OCI-LY7 (cell line): ENCODE data around the gene ADGRG4. TPM values are rescaled to one million over a fixed set of nuclear protein-coding genes. Genes with fewer than 3 reads are reported as not detected.

Source experiments
- BruUV-seq: library from RNA; stranded (reverse); fragments of 400-500 nt; replicated peaks from 2 replicates; lab custom pipeline; 2021; lab: Mats Ljungman, UMichigan
- CTCF ChIA-PET: fragments of 300-600 bp; sonication (Branson Sonifier 250); formaldehyde crosslinking; loops from one replicate; lab custom pipeline; 2022; ENCODE audit warnings: antibody characterized with exemption; ENCODE audit not compliant: unreplicated experiment; lab: Charles Lee
- POLR2A ChIA-PET: fragments of 300-600 bp; sonication (Branson Sonifier 250); formaldehyde crosslinking; loops from one replicate; lab custom pipeline; 2022; ENCODE audit warnings: antibody characterized with exemption; lab: Charles Lee
- DNase-seq: peaks from one replicate; pipeline ENCODE4 v3.0.0-alpha.2; 2015; ENCODE audit warnings: low spot score
- H2AFZ ChIP-seq: fragments of 200-600 bp; sonication (generic), shearing (Covaris generic); 2 replicates; pipeline ENCODE4 v1.6.1; 2014; ENCODE audit warnings: mild to moderate bottlenecking, antibody characterized with exemption, low read length, moderate library complexity
- H3K27ac ChIP-seq: fragments of 200-600 bp; sonication (generic); 2 replicates; pipeline ENCODE4 v1.5.1; 2014; ENCODE audit warnings: mixed run types, low read depth, mild to moderate bottlenecking, moderate library complexity, low read length, inconsistent platforms; ENCODE audit not compliant: poor library complexity, severe bottlenecking
- H3K36me3 ChIP-seq: fragments of 200-600 bp; sonication (generic); 2 replicates; pipeline ENCODE4 v1.6.1; 2014; ENCODE audit warnings: mild to moderate bottlenecking, antibody characterized with exemption, low read length, moderate library complexity, mixed read lengths; ENCODE audit not compliant: insufficient read depth
- H3K4me1 ChIP-seq: fragments of 200-600 bp; sonication (generic); 2 replicates; pipeline ENCODE4 v1.5.1; 2014; ENCODE audit warnings: mild to moderate bottlenecking, low read length; ENCODE audit not compliant: insufficient read depth, poor library complexity, severe bottlenecking
- H3K4me2 ChIP-seq: fragments of 200-600 bp; sonication (generic); 2 replicates; pipeline ENCODE4 v1.6.1; 2014; ENCODE audit warnings: mild to moderate bottlenecking, low read length
- H3K4me3 ChIP-seq: fragments of 200-600 bp; sonication (generic); 2 replicates; pipeline ENCODE4 v1.5.1; 2014; ENCODE audit warnings: mild to moderate bottlenecking, low read depth, low read length; ENCODE audit not compliant: poor library complexity, severe bottlenecking
- H3K79me2 ChIP-seq: fragments of 200-600 bp; sonication (generic); 2 replicates; pipeline ENCODE4 v1.6.1; 2016; ENCODE audit warnings: low read depth, mild to moderate bottlenecking, low read length, moderate library complexity, mixed read lengths; ENCODE audit not compliant: insufficient read depth
- H3K9me2 ChIP-seq: fragments of 200-600 bp; sonication (generic); 2 replicates; pipeline ENCODE4 v1.6.1; 2016; ENCODE audit warnings: mild to moderate bottlenecking, low read length, mixed read lengths; ENCODE audit not compliant: insufficient read depth
- H3K9me3 ChIP-seq: fragments of 200-600 bp; sonication (generic); 2 replicates; pipeline ENCODE4 v1.6.1; 2014; ENCODE audit warnings: mild to moderate bottlenecking, mixed run types, low read length, mixed read lengths
- H4K20me1 ChIP-seq: fragments of 200-600 bp; sonication (generic); 2 replicates; pipeline ENCODE4 v1.6.1; 2014; ENCODE audit warnings: mild to moderate bottlenecking, antibody characterized with exemption, low read length, moderate library complexity, mixed read lengths; ENCODE audit not compliant: insufficient read depth
- CTCF ChIP-seq: fragments of 200-600 bp; sonication (generic); conservative IDR thresholded peaks from 2 replicates; pipeline ENCODE4 v1.5.1; 2014; ENCODE audit warnings: mild to moderate bottlenecking, antibody characterized with exemption, low read length, moderate library complexity, mixed read lengths
- EZH2phosphoT487 ChIP-seq: fragments of 200-600 bp; sonication (generic); IDR thresholded peaks from 2 replicates; pipeline ENCODE4 v1.6.1; 2018; ENCODE audit warnings: low read depth, borderline replicate concordance, mild to moderate bottlenecking, mixed run types, antibody characterized with exemption, low read length, moderate library complexity, mixed read lengths
- intact Hi-C: fragments of 100-400 bp; cut with micrococcal nuclease; formaldehyde crosslinking; loops from one replicate; pipeline ENCODE4 v1.10.0; 2022; ENCODE audit not compliant: unreplicated experiment
- total RNA-seq, 2 experiments: library from RNA; depleted of rRNA in 1 of 2; stranded (reverse); fragments of >200 nt in 1 of 2; shearing (Covaris generic) in 1 of 2; gene quantifications; 2 replicates each; pipeline ENCODE4 v1.2.3, GENCODE V29; 2014 to 2022

Gene ADGRG4
- total RNA-seq, 2 experiments from 2014 or later, result not detected

GRCh38 chrX:136386173-136386572 lies 85.4 kb downstream of the ADGRG4 start:
- CTCF ChIA-PET, result no interaction called here
- Histone ChIP-seq H4K20me1 (no peaks in the 10 kb centered on the region), H3K9me2 (no peaks in the 10 kb centered on the region), H3K4me3 (no peak overlapping the region), H3K36me3 (no peaks in the 10 kb centered on the region), H2AFZ (no peak overlapping the region), H3K4me1 (no peaks in the 10 kb centered on the region), H3K4me2 (no peak overlapping the region), H3K79me2 (no peaks in the 10 kb centered on the region), H3K27ac (no peak overlapping the region), H3K9me3 (no peaks in the 10 kb centered on the region)
- no peak for TF ChIP-seq EZH2phosphoT487
- no peak for TF ChIP-seq CTCF
- no peak for DNase-seq
- no TSS peak for BruUV-seq
- intact Hi-C loops, result no loop called here
- POLR2A ChIA-PET, result interaction anchor here (1.0 kb wide), 1 partner anchor 20 kb away, joined by 4 read pairs; no protein-coding TSS in a partner anchor

GRCh38 chrX:136386826-136387225 lies 86.1 kb downstream of the ADGRG4 start:
- Histone ChIP-seq H3K36me3 (no peaks in the 10 kb centered on the region), H2AFZ (no peak overlapping the region), H4K20me1 (no peaks in the 10 kb centered on the region), H3K4me2 (no peak overlapping the region), H3K4me1 (no peaks in the 10 kb centered on the region), H3K27ac (no peak overlapping the region), H3K4me3 (no peak overlapping the region), H3K9me3 (no peaks in the 10 kb centered on the region), H3K79me2 (no peaks in the 10 kb centered on the region), H3K9me2 (no peaks in the 10 kb centered on the region)
- CTCF ChIA-PET, result no interaction called here
- BruUV-seq, result no TSS peak
- no peak for DNase-seq
- TF ChIP-seq EZH2phosphoT487, result no peak
- no peak for TF ChIP-seq CTCF
- POLR2A ChIA-PET, result interaction anchor here (1.0 kb wide), 1 partner anchor 20 kb away, joined by 4 read pairs; no protein-coding TSS in a partner anchor
- intact Hi-C loops, result no loop called here

- no peak for DNase-seq
These were observed 87.3 kb downstream of the ADGRG4 start for GRCh38 chrX:136387951-136388502.

More at GRCh38 chrX:136387951-136388502, 87.3 kb downstream of the ADGRG4 start:
- no peaks in the 10 kb centered on the region for H3K36me3 ChIP-seq
- H4K20me1 ChIP-seq, result no peaks in the 10 kb centered on the region
- H3K4me3 ChIP-seq, result no peak overlapping the region
- H3K79me2 ChIP-seq, result no peaks in the 10 kb centered on the region
- intact Hi-C loops, result no loop called here
- no peaks in the 10 kb centered on the region for H3K4me1 ChIP-seq
- H3K9me3 ChIP-seq, result no peaks in the 10 kb centered on the region
- H3K27ac ChIP-seq, result no peak overlapping the region
- BruUV-seq, result no TSS peak
- no peak overlapping the region for H3K4me2 ChIP-seq
- ChIA-PET CTCF (no interaction called here), POLR2A (interaction anchor here (0.6 kb wide), 1 partner anchor 352 kb away, joined by 4 read pairs; no protein-coding TSS in a partner anchor)
- H2AFZ ChIP-seq, result no peak overlapping the region
- no peaks in the 10 kb centered on the region for H3K9me2 ChIP-seq
- no peak for TF ChIP-seq EZH2phosphoT487
- TF ChIP-seq CTCF, result no peak
